DMS53 treated with DMSO at 0.1 percent for 48 hours (cell line): ENCODE measurements around the gene XPC.
A peak's percentile ranks its signal among the peaks of the same experiment; 100 is the strongest.
"Not testable (repeated sequence)": the region's sequence is repeated elsewhere in the genome, so short reads cannot be mapped to it uniquely, and the experiment has no call there.

Source experiments
- DNase-seq: peaks from one replicate; lab custom pipeline; 2025; ENCODE audit not compliant: unreplicated experiment; lab: John Stamatoyannopoulos, UW

The XPC gene

GRCh38 chr3:14178247-14179113 is at the start of gene XPC, which contains the start of gene LSM3:
TSS of gene XPC (minus strand) at chr3:14178601. CDS start at chr3:14178568, 33 bp downstream.
TSS of gene LSM3 (plus strand) at chr3:14178817. CDS start at chr3:14178861, 44 bp downstream.
- peak; percentile 63 for DNase-seq

GRCh38 chr3:14227856-14228255 is 49.5 kb upstream of the XPC start:
- peak; percentile 5 for DNase-seq

- not testable (repeated sequence) for DNase-seq
Measured at GRCh38 chr3:14226351-14226750, 48.0 kb upstream of the XPC start.

GRCh38 chr3:14225421-14225820 is 47.0 kb upstream of the XPC start:
- DNase-seq = no peak

GRCh38 chr3:14224895-14225294 is 46.5 kb upstream of the XPC start:
- DNase-seq = no peak

GRCh38 chr3:14223595-14223994 is 45.2 kb upstream of the XPC start:
- DNase-seq = no peak

- no peak for DNase-seq
Measured at GRCh38 chr3:14222900-14223594, 44.6 kb upstream of the XPC start.

- no peak for DNase-seq
Measured at GRCh38 chr3:14222457-14222856, 44.1 kb upstream of the XPC start.

GRCh38 chr3:14221902-14222301 is 43.5 kb upstream of the XPC start:
- no peak for DNase-seq

GRCh38 chr3:14220933-14221332 is 42.5 kb upstream of the XPC start:
- DNase-seq = no peak

GRCh38 chr3:14218355-14218754 is 40.0 kb upstream of the XPC start:
- DNase-seq = no peak

- no peak for DNase-seq
Measured at GRCh38 chr3:14216257-14217048, 38.1 kb upstream of the XPC start.

GRCh38 chr3:14214764-14215163 is 36.4 kb upstream of the XPC start:
- DNase-seq = no peak

GRCh38 chr3:14213066-14213774 is 34.8 kb upstream of the XPC start:
- no peak for DNase-seq

- DNase-seq = no peak
Measured at GRCh38 chr3:14212032-14212431, 33.6 kb upstream of the XPC start.

- no peak for DNase-seq
Measured at GRCh38 chr3:14211621-14212020, 33.2 kb upstream of the XPC start.

GRCh38 chr3:14210843-14211594 is 32.6 kb upstream of the XPC start:
- no peak for DNase-seq

GRCh38 chr3:14210290-14210688 is 31.9 kb upstream of the XPC start:
- no peak for DNase-seq

GRCh38 chr3:14209581-14210289 is 31.3 kb upstream of the XPC start:
- DNase-seq = no peak
